ENCODE measurements around the gene SCAMP4. TPM values are rescaled to one million over a fixed set of nuclear protein-coding genes. Genes with fewer than 3 reads are reported as not detected.

SCAMP4 gene
- total and polyA plus RNA-seq, 9 of the 15 experiments (the other 6 are each of a cell fraction or from before 2014, with no cell fraction given): 0.81 to 45.9 (median 12.8) TPM

GRCh38 chr19:1885398-1886119 is 19.6 kb upstream of the SCAMP4 start, which contains the start of gene ABHD17A (continued):
- TF ChIP-seq POLR2AphosphoS5 (IDR thresholded peaks at IDR 0.05; ENCODE audit: control insufficient read depth, insufficient read depth, low read depth, low read length) (peak; percentile 54; the same call in 1 of the 2 replicates), ETV5 (CRISPR knock-in tag; IDR thresholded peaks at IDR 0.05; ENCODE audit: low read depth) (peak; percentile 88), POLR2A (conservative IDR thresholded peaks at IDR 0.05) (0 out of 2 replicates have a peak, but pooled peaks have one; percentile 32), ATF1 (CRISPR knock-in tag; IDR thresholded peaks at IDR 0.05) (peak; percentile 76), ATF1 (tag; IDR thresholded peaks at IDR 0.05) (peak; percentile 89), MTA1 (IDR thresholded peaks at IDR 0.05; ENCODE audit: borderline replicate concordance) (0 out of 2 replicates have a peak, but pooled peaks have one; percentile 41), VEZF1 (CRISPR knock-in tag; IDR thresholded peaks at IDR 0.05) (peak; percentile 88), HCFC1 (IDR thresholded peaks at IDR 0.05; ENCODE audit: low read depth, low read length) (peak; percentile 70), POLR2G (IDR thresholded peaks at IDR 0.05; ENCODE audit: low read depth, low read length) (peak; percentile 72), TFAP4 (CRISPR knock-in tag; IDR thresholded peaks at IDR 0.05; ENCODE audit: borderline replicate concordance) (peak; percentile 64; the same call in 1 of the 2 replicates)
- TF ChIP-seq, protein P1, sequence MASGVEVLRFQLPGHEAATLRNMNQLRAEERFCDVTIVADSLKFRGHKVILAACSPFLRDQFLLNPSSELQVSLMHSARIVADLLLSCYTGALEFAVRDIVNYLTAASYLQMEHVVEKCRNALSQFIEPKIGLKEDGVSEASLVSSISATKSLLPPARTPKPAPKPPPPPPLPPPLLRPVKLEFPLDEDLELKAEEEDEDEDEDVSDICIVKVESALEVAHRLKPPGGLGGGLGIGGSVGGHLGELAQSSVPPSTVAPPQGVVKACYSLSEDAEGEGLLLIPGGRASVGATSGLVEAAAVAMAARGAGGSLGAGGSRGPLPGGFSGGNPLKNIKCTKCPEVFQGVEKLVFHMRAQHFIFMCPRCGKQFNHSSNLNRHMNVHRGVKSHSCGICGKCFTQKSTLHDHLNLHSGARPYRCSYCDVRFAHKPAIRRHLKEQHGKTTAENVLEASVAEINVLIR (CRISPR knock-in tag; IDR thresholded peaks at IDR 0.05): peak; percentile 87
- TF ChIP-seq, protein P2, sequence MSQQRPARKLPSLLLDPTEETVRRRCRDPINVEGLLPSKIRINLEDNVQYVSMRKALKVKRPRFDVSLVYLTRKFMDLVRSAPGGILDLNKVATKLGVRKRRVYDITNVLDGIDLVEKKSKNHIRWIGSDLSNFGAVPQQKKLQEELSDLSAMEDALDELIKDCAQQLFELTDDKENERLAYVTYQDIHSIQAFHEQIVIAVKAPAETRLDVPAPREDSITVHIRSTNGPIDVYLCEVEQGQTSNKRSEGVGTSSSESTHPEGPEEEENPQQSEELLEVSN (IDR thresholded peaks at IDR 0.05; ENCODE audit: borderline replicate concordance in 1 of 2, extremely low read depth in 1 of 2, insufficient read depth in 1 of 2, insufficient read length in 1 of 2, low read depth in 1 of 2, low read length in 1 of 2, poor library complexity in 1 of 2, severe bottlenecking in 1 of 2): peak in 1 of 2 experiments; percentile 28
- TF ChIP-seq, protein P3, sequence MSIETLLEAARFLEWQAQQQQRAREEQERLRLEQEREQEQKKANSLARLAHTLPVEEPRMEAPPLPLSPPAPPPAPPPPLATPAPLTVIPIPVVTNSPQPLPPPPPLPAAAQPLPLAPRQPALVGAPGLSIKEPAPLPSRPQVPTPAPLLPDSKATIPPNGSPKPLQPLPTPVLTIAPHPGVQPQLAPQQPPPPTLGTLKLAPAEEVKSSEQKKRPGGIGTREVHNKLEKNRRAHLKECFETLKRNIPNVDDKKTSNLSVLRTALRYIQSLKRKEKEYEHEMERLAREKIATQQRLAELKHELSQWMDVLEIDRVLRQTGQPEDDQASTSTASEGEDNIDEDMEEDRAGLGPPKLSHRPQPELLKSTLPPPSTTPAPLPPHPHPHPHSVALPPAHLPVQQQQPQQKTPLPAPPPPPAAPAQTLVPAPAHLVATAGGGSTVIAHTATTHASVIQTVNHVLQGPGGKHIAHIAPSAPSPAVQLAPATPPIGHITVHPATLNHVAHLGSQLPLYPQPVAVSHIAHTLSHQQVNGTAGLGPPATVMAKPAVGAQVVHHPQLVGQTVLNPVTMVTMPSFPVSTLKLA (conservative IDR thresholded peaks at IDR 0.05): peak in 1 of 2 experiments; percentile 46; a peak in 3 of 4 replicates
- TF ChIP-seq, protein P4, sequence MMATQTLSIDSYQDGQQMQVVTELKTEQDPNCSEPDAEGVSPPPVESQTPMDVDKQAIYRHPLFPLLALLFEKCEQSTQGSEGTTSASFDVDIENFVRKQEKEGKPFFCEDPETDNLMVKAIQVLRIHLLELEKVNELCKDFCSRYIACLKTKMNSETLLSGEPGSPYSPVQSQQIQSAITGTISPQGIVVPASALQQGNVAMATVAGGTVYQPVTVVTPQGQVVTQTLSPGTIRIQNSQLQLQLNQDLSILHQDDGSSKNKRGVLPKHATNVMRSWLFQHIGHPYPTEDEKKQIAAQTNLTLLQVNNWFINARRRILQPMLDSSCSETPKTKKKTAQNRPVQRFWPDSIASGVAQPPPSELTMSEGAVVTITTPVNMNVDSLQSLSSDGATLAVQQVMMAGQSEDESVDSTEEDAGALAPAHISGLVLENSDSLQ (IDR thresholded peaks at IDR 0.05): peak; percentile 54
- TF ChIP-seq, protein P5, sequence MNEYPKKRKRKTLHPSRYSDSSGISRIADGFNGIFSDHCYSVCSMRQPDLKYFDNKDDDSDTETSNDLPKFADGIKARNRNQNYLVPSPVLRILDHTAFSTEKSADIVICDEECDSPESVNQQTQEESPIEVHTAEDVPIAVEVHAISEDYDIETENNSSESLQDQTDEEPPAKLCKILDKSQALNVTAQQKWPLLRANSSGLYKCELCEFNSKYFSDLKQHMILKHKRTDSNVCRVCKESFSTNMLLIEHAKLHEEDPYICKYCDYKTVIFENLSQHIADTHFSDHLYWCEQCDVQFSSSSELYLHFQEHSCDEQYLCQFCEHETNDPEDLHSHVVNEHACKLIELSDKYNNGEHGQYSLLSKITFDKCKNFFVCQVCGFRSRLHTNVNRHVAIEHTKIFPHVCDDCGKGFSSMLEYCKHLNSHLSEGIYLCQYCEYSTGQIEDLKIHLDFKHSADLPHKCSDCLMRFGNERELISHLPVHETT (CRISPR knock-in tag; conservative IDR thresholded peaks at IDR 0.05 in 1 of 2, IDR thresholded peaks at IDR 0.05 in 1 of 2): peak in 1 of 2 experiments; percentile 68; a peak in 2 of 4 replicates

All from K562 (cell line).